Endothelial cell of umbilical vein (primary cell): Measurements from ENCODE around the gene DMBX1. TPM values are rescaled to one million over a fixed set of nuclear protein-coding genes. Genes with fewer than 3 reads are reported as not detected.

Experiments used
- BruUV-seq: library from RNA; stranded (reverse); fragments of 400-500 nt; replicated peaks from 2 replicates; lab custom pipeline; 2021; lab: Mats Ljungman, UMichigan
- CTCF ChIA-PET: fragments of 300-600, 350-600 bp; sonication (Branson Sonifier 250); formaldehyde crosslinking; loops from one replicate; lab custom pipeline; 2021; ENCODE audit warnings: antibody characterized with exemption, inconsistent platforms; lab: Charles Lee
- POLR2A ChIA-PET: fragments of 300-600, 350-600 bp; sonication (Branson Sonifier 250); formaldehyde crosslinking; loops from one replicate; lab custom pipeline; 2021; ENCODE audit warnings: antibody characterized with exemption, inconsistent platforms; lab: Charles Lee
- DNase-seq: peaks from one replicate; pipeline ENCODE4 v3.0.0-alpha.2; 2011; ENCODE audit warnings: low read depth, low spot score
- FAIRE-seq: peaks from 2 replicates; lab custom pipeline; 2011; peaks lifted over from hg19 to GRCh38; lab: Jason Lieb, UNC
- H2AFZ ChIP-seq: 2 replicates; pipeline ENCODE4 v1.6.0; 2012; ENCODE audit warnings: low read depth, low read length, control low read depth, inconsistent platforms
- H3K27ac ChIP-seq: 2 replicates; pipeline ENCODE4 v1.5.1; 2011; ENCODE audit warnings: low read depth, mild to moderate bottlenecking, control low read depth, low read length, moderate library complexity; ENCODE audit not compliant: insufficient read depth
- H3K27me3 ChIP-seq, 2 experiments: 2 replicates each; pipeline versions ENCODE4 v1.6.0 to v1.6.1; 2011; ENCODE audit warnings: low read length in 2 of 2, mixed read lengths in 1 of 2; ENCODE audit not compliant: control insufficient read depth in 2 of 2, insufficient read depth in 2 of 2
- H3K36me3 ChIP-seq, 2 experiments: 2 replicates in 1 of 2; 3 replicates in 1 of 2; pipeline ENCODE4 v1.5.1; 2011; ENCODE audit warnings: low read length in 2 of 2, mild to moderate bottlenecking in 1 of 2, moderate library complexity in 1 of 2; ENCODE audit not compliant: control insufficient read depth in 2 of 2, insufficient read depth in 2 of 2; ENCODE audit errors: extremely low read depth in 1 of 2
- H3K4me1 ChIP-seq: 3 replicates; pipeline ENCODE4 v1.5.1; 2011; ENCODE audit warnings: mild to moderate bottlenecking, low read length; ENCODE audit not compliant: control insufficient read depth, insufficient read depth; ENCODE audit errors: extremely low read depth
- H3K4me2 ChIP-seq: 2 replicates; pipeline ENCODE4 v1.6.1; 2011; ENCODE audit warnings: low read length, control low read depth, mixed read lengths; ENCODE audit not compliant: insufficient read depth
- H3K4me3 ChIP-seq, 3 experiments: fragments of 200-600 bp in 1 of 3; sonication (generic), shearing (Covaris generic) in 1 of 3; replicated peaks in 1 of 3; 2 replicates each; pipeline ENCODE4 v1.5.1; 2011 to 2016; ENCODE audit warnings: control low read depth in 3 of 3, low read length in 3 of 3, mild to moderate bottlenecking in 2 of 3, inconsistent platforms in 1 of 3, low read depth in 1 of 3, moderate library complexity in 1 of 3; ENCODE audit not compliant: insufficient read depth in 1 of 3
- H3K79me2 ChIP-seq: 2 replicates; pipeline ENCODE4 v1.6.0; 2012; ENCODE audit warnings: low read length, inconsistent platforms; ENCODE audit not compliant: control insufficient read depth, insufficient read depth
- H3K9ac ChIP-seq: replicated peaks from 2 replicates; pipeline ENCODE3; 2011; ENCODE audit warnings: low read length, control low read depth; ENCODE audit not compliant: insufficient read depth; ENCODE audit errors: extremely low read depth
- H3K9me1 ChIP-seq: replicated peaks from 3 replicates; pipeline ENCODE4 v1.6.0; 2011; ENCODE audit warnings: mild to moderate bottlenecking, low read length; ENCODE audit not compliant: control insufficient read depth, insufficient read depth; ENCODE audit errors: extremely low read depth
- H3K9me3 ChIP-seq: replicated peaks from 2 replicates; pipeline ENCODE4 v1.5.1; 2012; ENCODE audit warnings: low read length, inconsistent platforms; ENCODE audit not compliant: control insufficient read depth, insufficient read depth
- H4K20me1 ChIP-seq: replicated peaks from 2 replicates; pipeline ENCODE3; 2011; ENCODE audit warnings: mild to moderate bottlenecking, low read length; ENCODE audit not compliant: control insufficient read depth, insufficient read depth; ENCODE audit errors: extremely low read depth
- CTCF ChIP-seq, 2 donors: IDR thresholded peaks; 1 replicate in 1 of 2; 2 replicates in 1 of 2; pipeline ENCODE4 v1.5.1; 2011; ENCODE audit warnings: low read length in 2 of 2, mild to moderate bottlenecking in 2 of 2, moderate library complexity in 2 of 2, control low read depth in 1 of 2, inconsistent platforms in 1 of 2, low read depth in 1 of 2; ENCODE audit not compliant: insufficient read depth in 1 of 2; ENCODE audit errors: extremely low read depth in 1 of 2
- EZH2 ChIP-seq: IDR thresholded peaks from 2 replicates; pipeline ENCODE4 v1.6.1; 2012; ENCODE audit warnings: borderline replicate concordance, low read depth, mild to moderate bottlenecking, moderate library complexity, low read length, inconsistent platforms; ENCODE audit not compliant: severe bottlenecking
- FOS ChIP-seq: IDR thresholded peaks from 2 replicates; pipeline ENCODE4 v1.6.1; 2011; ENCODE audit warnings: mild to moderate bottlenecking, low read length, moderate library complexity, borderline replicate concordance; ENCODE audit not compliant: insufficient read depth
- GATA2 ChIP-seq: IDR thresholded peaks from 2 replicates; pipeline ENCODE4 v1.7.0; 2011; ENCODE audit warnings: low read depth, mild to moderate bottlenecking, moderate library complexity, mixed read lengths, low read length; ENCODE audit not compliant: insufficient read length, insufficient read depth
- JUN ChIP-seq: IDR thresholded peaks from 2 replicates; pipeline ENCODE4 v1.6.1; 2011; ENCODE audit warnings: borderline replicate concordance, low read depth; ENCODE audit not compliant: insufficient read length, insufficient read depth
- MAX ChIP-seq: IDR thresholded peaks from 2 replicates; pipeline ENCODE4 v1.6.1; 2011; ENCODE audit not compliant: insufficient read depth, insufficient read length
- MYC ChIP-seq: IDR thresholded peaks from one replicate; pipeline ENCODE4 v1.6.1; 2011; ENCODE audit warnings: mild to moderate bottlenecking, low read depth, low read length
- POLR2A ChIP-seq: IDR thresholded peaks from 2 replicates; pipeline ENCODE4 v1.6.1; 2012; ENCODE audit warnings: low read depth, mild to moderate bottlenecking, control low read depth, low read length
- POLR2AphosphoS5 ChIP-seq: IDR thresholded peaks from 2 replicates; pipeline ENCODE4 v1.6.1; 2012; ENCODE audit warnings: low read depth, mild to moderate bottlenecking, control low read depth, low read length, moderate library complexity; ENCODE audit not compliant: insufficient read depth
- dilution Hi-C: fragments of 300-500 bp; cut with MboI; formaldehyde crosslinking; loops from one replicate; pipeline ENCODE4 v1.15.0; 2019; ENCODE audit warnings: low sequenced_read_pairs; ENCODE audit not compliant: extremely low pct_ligation_motif_present
- intact Hi-C: fragments of 100-400 bp; cut with micrococcal nuclease; formaldehyde crosslinking; loops from one replicate; pipeline ENCODE4 v1.10.0; 2022
- polyA plus RNA-seq, 4 experiments: library from polyadenylated mRNA; depleted of rRNA in 3 of 4; stranded (reverse) in 3 of 4; unstranded in 1 of 4; fragments of >200 nt; gene quantifications; 2 replicates each; pipeline versions ENCODE4 v1.2.1 to v1.2.3, GENCODE V29; 2011 to 2012; ENCODE audit warnings: missing spikeins in 1 of 4
- total RNA-seq: library from RNA; stranded (reverse); gene quantifications from 2 replicates; pipeline ENCODE4 v1.2.3, GENCODE V29; 2021

DMBX1 gene
- total and polyA plus RNA-seq, 2 donors (not counting 3 experiments of a cell fraction or from before 2014, with no cell fraction given): not detected

GRCh38 chr1:46521414-46521813 is 31.8 kb downstream of the DMBX1 start:
- no peak for FAIRE-seq
- no peaks in the 10 kb centered on the region for H4K20me1 ChIP-seq
- POLR2A ChIA-PET: no interaction called here
- no peaks in the 10 kb centered on the region for H3K79me2 ChIP-seq
- intact Hi-C loops (no loop called here), dilution Hi-C loops (no loop called here)
- H2AFZ ChIP-seq: no peak overlapping the region
- no peak overlapping the region for H3K27ac ChIP-seq
- no peak overlapping the region for H3K4me3 ChIP-seq
- H3K4me2 ChIP-seq: no peak overlapping the region
- CTCF ChIA-PET: interaction anchor here (1.0 to 2.6 kb wide), 5 partner anchors 11 to 115 kb away, joined by 3 to 12 read pairs (median 6); no protein-coding TSS in a partner anchor
- peaks cover 44% of the 10 kb centered on the region in 2 experiments for H3K27me3 ChIP-seq
- H3K36me3 ChIP-seq: no peaks in the 10 kb centered on the region
- H3K4me1 ChIP-seq: no peaks in the 10 kb centered on the region
- DNase-seq: no peak
- H3K9me3 ChIP-seq: no peaks in the 10 kb centered on the region
- no peak overlapping the region for H3K9ac ChIP-seq
- BruUV-seq: no TSS peak
- TF ChIP-seq POLR2AphosphoS5 (no peak), EZH2 (no peak), FOS (no peak), GATA2 (no peak), MYC (no peak), JUN (no peak), POLR2A (no peak), CTCF (IDR thresholded peaks at IDR 0.05; ENCODE audit: extremely low read depth in 1 of 2, insufficient read depth in 1 of 2, low read depth in 1 of 2, low read length in 2 of 2) (no peak), MAX (no peak)
- H3K9me1 ChIP-seq: no peaks in the 10 kb centered on the region
